ENCODE measurements around the gene ALDH1L1.

DNA sequence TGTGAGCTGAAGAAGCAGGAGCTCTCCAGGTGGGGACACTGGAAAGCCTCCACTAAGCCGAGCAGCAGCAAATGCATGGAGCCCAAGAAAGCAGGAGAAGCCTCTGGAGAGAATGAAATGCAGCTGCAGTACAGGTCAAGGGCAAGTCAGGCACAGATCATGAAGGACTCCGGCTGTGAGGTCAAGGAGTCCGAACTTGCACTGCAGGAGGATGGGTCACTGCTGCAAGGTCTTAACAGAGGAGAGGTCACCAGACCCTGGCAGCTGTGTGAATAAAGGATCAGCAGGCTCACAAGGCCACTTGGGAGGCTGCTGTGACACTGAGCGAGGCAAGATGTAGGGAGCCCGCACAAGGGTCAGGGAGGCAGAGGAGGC lies 71.7 kb downstream of the ALDH1L1 start:
- TF ChIP-seq, protein P1, sequence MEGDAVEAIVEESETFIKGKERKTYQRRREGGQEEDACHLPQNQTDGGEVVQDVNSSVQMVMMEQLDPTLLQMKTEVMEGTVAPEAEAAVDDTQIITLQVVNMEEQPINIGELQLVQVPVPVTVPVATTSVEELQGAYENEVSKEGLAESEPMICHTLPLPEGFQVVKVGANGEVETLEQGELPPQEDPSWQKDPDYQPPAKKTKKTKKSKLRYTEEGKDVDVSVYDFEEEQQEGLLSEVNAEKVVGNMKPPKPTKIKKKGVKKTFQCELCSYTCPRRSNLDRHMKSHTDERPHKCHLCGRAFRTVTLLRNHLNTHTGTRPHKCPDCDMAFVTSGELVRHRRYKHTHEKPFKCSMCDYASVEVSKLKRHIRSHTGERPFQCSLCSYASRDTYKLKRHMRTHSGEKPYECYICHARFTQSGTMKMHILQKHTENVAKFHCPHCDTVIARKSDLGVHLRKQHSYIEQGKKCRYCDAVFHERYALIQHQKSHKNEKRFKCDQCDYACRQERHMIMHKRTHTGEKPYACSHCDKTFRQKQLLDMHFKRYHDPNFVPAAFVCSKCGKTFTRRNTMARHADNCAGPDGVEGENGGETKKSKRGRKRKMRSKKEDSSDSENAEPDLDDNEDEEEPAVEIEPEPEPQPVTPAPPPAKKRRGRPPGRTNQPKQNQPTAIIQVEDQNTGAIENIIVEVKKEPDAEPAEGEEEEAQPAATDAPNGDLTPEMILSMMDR (conservative IDR thresholded peaks at IDR 0.05; ENCODE audit: low read depth, low read length) = no peak
- no peak for TF ChIP-seq EZH2 (IDR thresholded peaks at IDR 0.05; ENCODE audit: low read length, unreplicated experiment)

Measured in PC-3 (cell line).